Fibroblast of villous mesenchyme (primary cell): Measurements from ENCODE around the gene LIPA. TPM values are rescaled to one million over a fixed set of nuclear protein-coding genes. Genes with fewer than 3 reads are reported as not detected.
"Not testable (repeated sequence)": the region's sequence is repeated elsewhere in the genome, so short reads cannot be mapped to it uniquely, and the experiment has no call there.

ENCODE experiments used
- DNase-seq: peaks from one replicate; pipeline ENCODE4 v3.0.0-alpha.2; 2010; ENCODE audit warnings: low read depth
- H3K4me3 ChIP-seq: 2 replicates; pipeline ENCODE4 v1.5.1; 2011; ENCODE audit warnings: low read depth, mild to moderate bottlenecking, low read length
- total RNA-seq: library from RNA; depleted of rRNA; stranded (reverse); fragments of >200 nt; gene quantifications from 2 replicates; pipeline ENCODE4 v1.2.3, GENCODE V29; 2012
- TF ChIP-seq, protein P1 (sequence below): IDR thresholded peaks from 2 replicates; pipeline ENCODE4 v1.5.1; 2012; ENCODE audit warnings: low read depth, mild to moderate bottlenecking, low read length; ENCODE audit not compliant: insufficient read depth

LIPA gene
- total RNA-seq, 1 donor: 232 TPM

DNA sequence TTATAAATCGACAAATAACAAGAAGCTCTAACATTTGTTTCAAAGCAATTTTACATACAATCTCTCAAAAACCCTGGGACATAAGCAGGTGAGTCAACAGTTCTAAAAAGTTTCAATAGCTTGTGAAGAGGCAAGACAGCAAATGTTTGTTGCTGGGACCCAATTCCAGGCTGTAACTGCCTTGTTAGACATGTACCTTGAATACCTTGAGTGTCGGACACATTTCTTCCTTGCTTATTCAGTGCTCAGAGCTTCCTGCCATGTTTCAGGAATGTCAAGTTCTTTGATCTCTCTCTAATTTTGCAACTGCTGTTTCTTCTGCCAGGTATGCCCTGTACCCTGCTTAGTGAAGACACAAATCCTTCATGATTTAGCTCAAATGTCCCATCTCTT, 49.5 kb downstream of the LIPA start:
- TF ChIP-seq, protein P1, sequence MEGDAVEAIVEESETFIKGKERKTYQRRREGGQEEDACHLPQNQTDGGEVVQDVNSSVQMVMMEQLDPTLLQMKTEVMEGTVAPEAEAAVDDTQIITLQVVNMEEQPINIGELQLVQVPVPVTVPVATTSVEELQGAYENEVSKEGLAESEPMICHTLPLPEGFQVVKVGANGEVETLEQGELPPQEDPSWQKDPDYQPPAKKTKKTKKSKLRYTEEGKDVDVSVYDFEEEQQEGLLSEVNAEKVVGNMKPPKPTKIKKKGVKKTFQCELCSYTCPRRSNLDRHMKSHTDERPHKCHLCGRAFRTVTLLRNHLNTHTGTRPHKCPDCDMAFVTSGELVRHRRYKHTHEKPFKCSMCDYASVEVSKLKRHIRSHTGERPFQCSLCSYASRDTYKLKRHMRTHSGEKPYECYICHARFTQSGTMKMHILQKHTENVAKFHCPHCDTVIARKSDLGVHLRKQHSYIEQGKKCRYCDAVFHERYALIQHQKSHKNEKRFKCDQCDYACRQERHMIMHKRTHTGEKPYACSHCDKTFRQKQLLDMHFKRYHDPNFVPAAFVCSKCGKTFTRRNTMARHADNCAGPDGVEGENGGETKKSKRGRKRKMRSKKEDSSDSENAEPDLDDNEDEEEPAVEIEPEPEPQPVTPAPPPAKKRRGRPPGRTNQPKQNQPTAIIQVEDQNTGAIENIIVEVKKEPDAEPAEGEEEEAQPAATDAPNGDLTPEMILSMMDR: no peak
- DNase-seq: no peak
- H3K4me3 ChIP-seq: no peak overlapping the region

DNA sequence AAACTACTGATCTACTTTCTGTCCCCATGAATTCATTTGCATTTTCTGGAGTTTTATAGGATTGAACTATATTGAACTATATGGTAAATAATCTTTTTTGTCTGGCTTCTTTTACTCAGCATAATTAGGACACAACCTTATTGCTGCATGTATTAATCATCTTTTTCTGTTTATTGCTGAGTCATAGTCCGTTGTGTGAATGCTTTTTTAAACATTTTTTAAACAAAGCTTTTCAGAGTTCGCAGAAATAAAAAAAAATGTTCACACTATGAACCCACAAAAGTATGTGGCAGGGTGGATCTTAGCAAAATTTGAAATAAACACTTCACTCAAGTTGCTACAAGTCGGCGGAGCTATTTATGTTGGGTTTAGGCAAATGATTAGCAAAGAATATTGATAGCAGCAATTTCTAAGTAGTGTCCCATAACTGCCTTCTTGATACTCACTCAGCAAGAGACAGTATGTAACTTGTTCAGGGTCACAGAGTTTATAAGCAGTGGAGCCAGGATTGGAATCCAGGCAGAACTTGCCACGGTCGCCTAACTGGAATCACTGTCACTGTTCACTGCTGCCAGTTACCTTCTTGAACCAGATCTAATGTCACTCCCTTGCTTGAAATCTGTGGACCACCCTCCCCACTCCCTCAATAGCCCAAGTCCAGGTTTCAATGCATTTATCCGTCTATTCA, 50.1 kb downstream of the LIPA start:
- no peak overlapping the region for H3K4me3 ChIP-seq
- TF ChIP-seq, protein P1: no peak
- no peak for DNase-seq

DNA sequence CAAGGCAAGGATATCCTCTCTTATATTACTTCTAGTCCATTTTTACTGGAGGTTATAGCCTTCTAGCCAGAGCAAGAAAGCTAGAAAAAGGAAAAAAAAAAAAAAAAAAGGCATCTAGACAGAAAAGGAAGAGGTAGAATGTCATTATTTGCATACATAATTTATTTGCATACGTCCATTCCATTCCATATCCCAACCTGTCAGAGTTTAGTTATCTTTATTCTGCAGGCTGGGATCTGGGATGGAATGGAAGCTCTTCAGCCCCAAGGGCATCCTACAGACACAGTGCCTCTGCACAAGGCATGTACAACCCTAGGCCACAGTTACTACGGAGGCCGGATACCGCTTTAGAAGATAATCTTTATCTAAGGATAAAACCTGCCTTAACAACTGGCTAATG, 54.1 kb downstream of the LIPA start:
- no peak overlapping the region for H3K4me3 ChIP-seq
- no peak for DNase-seq
- TF ChIP-seq, protein P1: no peak

DNA sequence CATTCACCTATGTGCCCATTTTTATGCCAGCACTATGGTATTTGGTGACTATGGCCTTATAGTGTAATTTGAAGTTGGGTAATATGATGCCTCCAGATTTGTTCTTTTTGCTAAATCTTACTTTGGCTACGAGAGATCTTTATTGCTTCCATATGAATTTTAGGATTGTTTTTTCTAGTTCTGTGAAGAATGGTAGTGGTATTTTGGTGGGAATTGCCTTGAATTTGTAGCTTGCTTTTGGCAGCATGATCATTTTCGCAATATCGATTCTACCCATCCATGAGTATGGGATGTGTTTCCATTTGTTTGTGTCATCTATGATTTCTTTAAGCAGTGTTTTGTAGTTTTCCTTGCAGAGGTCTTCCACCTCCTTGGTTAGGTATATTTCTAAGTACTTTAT, 60.3 kb downstream of the LIPA start:
- not testable (repeated sequence) for H3K4me3 ChIP-seq, DNase-seq

DNA sequence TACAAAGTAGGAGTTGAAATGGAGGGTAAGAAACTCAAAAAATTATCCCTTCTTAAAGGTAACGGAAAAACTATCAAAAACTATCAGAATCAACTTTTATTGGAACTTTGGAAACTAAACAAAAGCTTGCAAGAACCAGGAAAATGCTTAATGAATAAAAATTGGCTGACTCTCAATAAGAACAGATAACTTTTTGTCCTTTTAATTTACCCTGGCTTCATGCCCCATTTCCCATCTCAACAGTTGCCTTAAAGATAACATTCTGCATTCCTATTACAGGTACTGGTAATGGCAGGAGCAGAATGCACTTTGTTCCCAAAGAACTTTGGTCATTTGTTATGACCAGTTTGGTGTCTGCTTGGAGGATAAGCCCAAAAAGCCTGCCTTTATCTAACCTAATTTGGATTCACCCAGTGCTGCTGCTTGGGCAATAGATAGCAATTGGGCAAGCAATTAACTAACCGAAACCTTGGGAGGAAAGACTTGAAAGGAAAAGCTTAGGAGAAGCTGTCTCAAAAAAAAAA, 62.3 kb downstream of the LIPA start:
- DNase-seq: no peak
- H3K4me3 ChIP-seq: no peak overlapping the region
- TF ChIP-seq, protein P1: no peak

DNA sequence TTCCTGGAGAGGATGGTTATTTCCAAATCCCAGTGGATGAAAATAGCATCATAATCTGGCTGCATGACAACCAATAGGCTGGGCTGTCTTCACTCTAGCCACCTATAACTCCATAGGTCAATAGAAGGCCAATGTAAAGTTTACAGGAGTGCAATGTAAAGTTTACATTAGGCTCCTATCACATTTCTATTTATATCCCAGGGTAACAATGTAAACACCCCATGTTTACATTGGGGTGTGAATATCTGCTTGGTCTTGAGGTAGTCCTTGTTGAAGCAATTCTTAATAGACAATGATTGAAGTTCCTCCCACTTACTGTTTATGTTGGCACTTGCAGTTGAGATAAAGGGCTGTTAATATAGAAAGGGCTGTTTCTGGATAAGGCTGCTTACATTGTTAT, 65.9 kb downstream of the LIPA start:
- TF ChIP-seq, protein P1: no peak
- no peak for DNase-seq

DNA sequence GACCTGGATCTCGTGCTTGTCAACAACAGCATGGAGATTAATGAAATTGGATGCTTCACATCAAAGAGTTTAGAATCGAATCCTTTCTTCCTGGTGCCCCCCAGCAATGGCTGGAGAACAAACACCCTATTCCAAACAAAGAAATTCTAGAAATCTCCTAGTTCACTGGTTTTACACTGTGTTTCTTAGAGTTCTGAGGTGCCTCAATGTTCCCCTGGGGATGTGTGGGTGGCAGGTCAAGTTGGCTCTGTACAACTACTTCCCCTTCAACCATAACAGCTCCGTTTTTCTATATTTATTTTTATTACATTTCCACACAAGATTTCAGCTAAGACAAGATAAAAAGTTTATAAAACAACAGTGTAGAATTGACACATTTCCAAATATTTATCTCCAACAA, 66.9 kb downstream of the LIPA start:
- DNase-seq: no peak
- no peak overlapping the region for H3K4me3 ChIP-seq
- TF ChIP-seq, protein P1: no peak

More for the DNA sequence above, 65.9 kb downstream of the LIPA start:
- H3K4me3 ChIP-seq: no peak overlapping the region
